Stomach (tissue), 9 donors: ENCODE measurements around the gene GAL3ST3. TPM values are rescaled to one million over a fixed set of nuclear protein-coding genes. Genes with fewer than 3 reads are reported as not detected.
A peak's percentile ranks its signal among the peaks of the same experiment; 100 is the strongest.

ENCODE experiments used
- DNase-seq, 2 donors: peaks; one replicate each; pipeline versions ENCODE4 v3.0.0 to v3.0.0-alpha.2; 2013 to 2019
- H3K27ac ChIP-seq, 5 donors: fragments of 200-600 bp in 4 of 5; sonication (generic) in 4 of 5; one replicate each; pipeline ENCODE4 v1.5.1; 2013 to 2019; ENCODE audit warnings: mild to moderate bottlenecking in 1 of 5, moderate library complexity in 1 of 5
- H3K27me3 ChIP-seq, 3 donors: fragments of 200-600 bp; sonication (generic); one replicate each; pipeline ENCODE4 v1.5.1; 2017 to 2019; ENCODE audit warnings: mixed run types in 1 of 3
- H3K36me3 ChIP-seq, 4 donors: fragments of 200-600 bp; sonication (generic); 1 replicate in 3 of 4; 2 replicates in 1 of 4; pipeline ENCODE4 v1.5.1; 2016 to 2019
- H3K4me1 ChIP-seq, 4 donors: fragments of 200-600 bp; sonication (generic); one replicate each; pipeline ENCODE4 v1.5.1; 2016 to 2019
- H3K4me3 ChIP-seq, 4 donors: fragments of 200-600 bp; sonication (generic) in 3 of 4; one replicate each; pipeline ENCODE4 v1.5.1; 2016 to 2019; ENCODE audit warnings: mild to moderate bottlenecking in 1 of 4
- H3K9me3 ChIP-seq, 4 donors: fragments of 200-600 bp; sonication (generic); one replicate each; pipeline ENCODE4 v1.5.1; 2016 to 2019
- EP300 ChIP-seq: sonication (generic); formaldehyde crosslinking; IDR thresholded peaks from one replicate; pipeline ENCODE4 v1.6.1; 2017; ENCODE audit warnings: antibody characterized with exemption
- POLR2A ChIP-seq, 4 donors: fragments of 450-650 bp; IDR thresholded peaks; one replicate each; pipeline ENCODE4 v1.6.1; 2016; ENCODE audit warnings: antibody characterized with exemption in 4 of 4, control low read depth in 2 of 4, mild to moderate bottlenecking in 1 of 4, moderate library complexity in 1 of 4
- POLR2AphosphoS5 ChIP-seq, 3 donors: sonication (generic); formaldehyde crosslinking; IDR thresholded peaks; one replicate each; pipeline ENCODE4 v1.6.1; 2016; ENCODE audit warnings: antibody characterized with exemption in 3 of 3
- WGBS, 5 donors: extraction: QIAGEN DNeasy Blood & Tissue Kit in 3 of 5; methylation state at CpG; one replicate each; pipeline versions ENCODE4 v1.1.5 to v1.1.7; 2013 to 2018; 5-methylcytosine and 5-hydroxymethylcytosine counted together
- intact Hi-C: fragments of 100-400 bp; cut with DNase I; formaldehyde crosslinking; loops from one replicate; pipeline ENCODE4 v1.15.1; 2023; ENCODE audit warnings: low total_unique reads
- polyA plus RNA-seq, 3 donors: library from polyadenylated mRNA; stranded (reverse); fragments of 200-250 nt; gene quantifications; one replicate each; pipeline ENCODE4 v1.2.3, GENCODE V29; 2013
- total RNA-seq, 5 donors: library from RNA; depleted of rRNA; stranded (reverse); fragments of >200 nt; gene quantifications; one replicate each; pipeline versions ENCODE4 v1.1.0 to v1.2.3, GENCODE V29; 2014 to 2016
- TF ChIP-seq, protein P1 (sequence below), 7 experiments: fragments of 450-650 bp in 4 of 7; fragments of 200-600 bp in 3 of 7; sonication (generic) in 3 of 7; IDR thresholded peaks; one replicate each; pipeline ENCODE4 v1.5.1; 2016 to 2019; ENCODE audit warnings: antibody characterized with exemption in 7 of 7, control low read depth in 2 of 7, mild to moderate bottlenecking in 1 of 7
- donor health status: healthy with polysubstance abuse.
- donor health status: Bipolar disorder and iron deficiency.
- donor health status: healthy.

The GAL3ST3 gene
- total and polyA plus RNA-seq, 8 donors, result not detected

- H3K9me3 ChIP-seq, result no peaks in the 10 kb centered on the region
- peaks cover 28 to 57% (median 54%) of the 10 kb centered on the region in 4 donors for H3K4me1 ChIP-seq
- WGBS, 5 donors, result 1 to 4% (median 1%) methylated on average over 9 to 60 of the region's 60 CpGs
- H3K27ac ChIP-seq, result peak overlapping the region; percentile 86 to 99 (median 93)
- peak overlapping the region; percentile 75 to 99 (median 96) for H3K4me3 ChIP-seq
- TF ChIP-seq EP300 (no peak), POLR2A (IDR thresholded peaks at IDR 0.05) (no peak), POLR2AphosphoS5 (IDR thresholded peaks at IDR 0.05) (no peak)
- TF ChIP-seq, protein P1, sequence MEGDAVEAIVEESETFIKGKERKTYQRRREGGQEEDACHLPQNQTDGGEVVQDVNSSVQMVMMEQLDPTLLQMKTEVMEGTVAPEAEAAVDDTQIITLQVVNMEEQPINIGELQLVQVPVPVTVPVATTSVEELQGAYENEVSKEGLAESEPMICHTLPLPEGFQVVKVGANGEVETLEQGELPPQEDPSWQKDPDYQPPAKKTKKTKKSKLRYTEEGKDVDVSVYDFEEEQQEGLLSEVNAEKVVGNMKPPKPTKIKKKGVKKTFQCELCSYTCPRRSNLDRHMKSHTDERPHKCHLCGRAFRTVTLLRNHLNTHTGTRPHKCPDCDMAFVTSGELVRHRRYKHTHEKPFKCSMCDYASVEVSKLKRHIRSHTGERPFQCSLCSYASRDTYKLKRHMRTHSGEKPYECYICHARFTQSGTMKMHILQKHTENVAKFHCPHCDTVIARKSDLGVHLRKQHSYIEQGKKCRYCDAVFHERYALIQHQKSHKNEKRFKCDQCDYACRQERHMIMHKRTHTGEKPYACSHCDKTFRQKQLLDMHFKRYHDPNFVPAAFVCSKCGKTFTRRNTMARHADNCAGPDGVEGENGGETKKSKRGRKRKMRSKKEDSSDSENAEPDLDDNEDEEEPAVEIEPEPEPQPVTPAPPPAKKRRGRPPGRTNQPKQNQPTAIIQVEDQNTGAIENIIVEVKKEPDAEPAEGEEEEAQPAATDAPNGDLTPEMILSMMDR (IDR thresholded peaks at IDR 0.05), result no peak
- peak; percentile 63 to 65 for DNase-seq
- intact Hi-C loops, result loop anchor here (10.0 kb wide), 1 partner anchor 64 kb away; no protein-coding TSS in a partner anchor
- peaks cover 29 to 55% (median 47%) of the 10 kb centered on the region in 4 donors for H3K36me3 ChIP-seq
- no peaks in the 10 kb centered on the region for H3K27me3 ChIP-seq
These were observed 21.8 kb upstream of the GAL3ST3 start for GRCh38 chr11:66070604-66071380.

DNA sequence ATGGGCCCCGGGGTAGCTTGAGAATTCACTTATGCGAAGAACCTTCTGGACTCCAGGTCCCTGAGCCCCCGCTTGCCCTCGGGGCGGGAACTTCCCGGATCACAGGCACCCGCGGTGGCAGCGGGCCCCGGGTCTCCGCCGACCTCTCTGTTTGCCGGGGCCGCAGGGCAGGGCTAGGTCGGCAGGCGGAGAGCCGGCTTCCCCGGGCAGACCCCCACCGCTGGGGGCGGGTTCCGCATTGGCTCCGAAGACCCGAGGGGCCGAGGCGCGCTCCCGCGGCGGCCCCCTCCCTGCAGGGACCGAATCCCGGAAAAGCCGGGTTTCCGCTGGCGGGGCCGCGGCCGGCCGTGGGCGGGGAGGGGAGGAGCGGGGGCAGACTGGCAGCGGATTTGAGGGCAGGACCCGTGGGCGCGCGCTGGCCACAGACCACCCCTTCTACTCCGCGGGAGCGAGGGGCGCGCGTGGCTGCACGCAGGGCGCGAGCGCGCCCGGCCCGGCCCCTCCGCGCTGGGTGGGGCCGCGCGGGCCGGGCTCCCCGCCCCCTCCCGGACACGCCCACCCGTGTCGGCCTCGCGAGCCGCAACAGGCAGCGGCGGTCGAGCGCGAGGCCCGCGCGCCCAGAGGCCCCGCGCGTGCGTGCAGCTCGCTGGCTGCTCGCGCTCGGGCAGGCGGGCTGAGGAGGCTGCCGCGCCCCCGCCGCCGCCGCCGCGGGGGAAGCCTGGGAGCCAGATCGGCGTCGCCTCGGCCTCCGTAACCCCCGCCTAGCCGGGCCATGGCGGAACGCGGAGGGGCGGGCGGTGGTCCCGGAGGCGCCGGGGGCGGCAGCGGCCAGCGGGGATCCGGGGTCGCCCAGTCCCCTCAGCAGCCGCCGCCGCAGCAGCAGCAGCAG is 21.0 kb upstream of the GAL3ST3 start, which contains the start of gene PACS1:
Gene PACS1 (plus strand): TSS at position 558 of the 889 bp plus-strand sequence. CDS start 215 bp downstream, at position 773.
- Histone ChIP-seq H3K4me3 (peak within 1 kb of the TSS; percentile 75 to 99 (median 96)), H3K36me3 (peaks cover 31 to 56% (median 52%) of the 10 kb centered on the region in 4 donors), H3K27ac (peak within 1 kb of the TSS; percentile 90 to 99 (median 95)), H3K4me1 (peaks cover 28 to 57% (median 54%) of the 10 kb centered on the region in 4 donors), H3K27me3 (no peaks in the 10 kb centered on the region), H3K9me3 (no peaks in the 10 kb centered on the region)
- WGBS, 5 donors, result 0 to 2% (median 1%) methylated on average over 34 to 120 of the region's 120 CpGs
- TF ChIP-seq, protein P1 (IDR thresholded peaks at IDR 0.05), result no peak
- TF ChIP-seq EP300 (no peak), POLR2AphosphoS5 (IDR thresholded peaks at IDR 0.05) (peak in 2 of 3 donors; percentile 32 to 33)
- peak; percentile 76 to 92 for DNase-seq
- intact Hi-C loops, result loop anchor here (10.0 kb wide), 1 partner anchor 65 kb away; no protein-coding TSS in a partner anchor

GRCh38 chr11:66068923-66069714 is 20.2 kb upstream of the GAL3ST3 start:
- Histone ChIP-seq H3K36me3 (peaks cover 38 to 58% (median 54%) of the 10 kb centered on the region in 4 donors), H3K4me1 (peaks cover 28 to 57% (median 54%) of the 10 kb centered on the region in 4 donors), H3K27ac (peak overlapping the region; percentile 90 to 99 (median 95)), H3K27me3 (no peaks in the 10 kb centered on the region), H3K4me3 (peak overlapping the region; percentile 75 to 99 (median 96)), H3K9me3 (no peaks in the 10 kb centered on the region)
- 21 to 30% (median 21%) methylated on average over 14 of the region's 14 CpGs for WGBS, 5 donors
- peak; percentile 58 to 67 for DNase-seq
- TF ChIP-seq POLR2AphosphoS5 (IDR thresholded peaks at IDR 0.05) (peak in 2 of 3 donors; percentile 3 to 30), POLR2A (IDR thresholded peaks at IDR 0.05) (no peak)
- intact Hi-C loops, result no loop called here

GRCh38 chr11:66068154-66068821 is 19.3 kb upstream of the GAL3ST3 start:
- TF ChIP-seq, protein P1 (IDR thresholded peaks at IDR 0.05), result peak in 5 of 7 experiments; percentile 34 to 92 (median 85)
- peak in 1 of 3 donors; percentile 24 for TF ChIP-seq POLR2AphosphoS5 (IDR thresholded peaks at IDR 0.05)
- no peak for TF ChIP-seq POLR2A (IDR thresholded peaks at IDR 0.05)
- TF ChIP-seq EP300, result no peak
- DNase-seq, result peak; percentile 73 to 90
- Histone ChIP-seq H3K4me1 (peaks cover 28 to 54% (median 53%) of the 10 kb centered on the region in 4 donors), H3K36me3 (peaks cover 47 to 58% (median 57%) of the 10 kb centered on the region in 4 donors), H3K4me3 (peak overlapping the region in 1 of 4 donors; percentile 96), H3K27ac (peak overlapping the region; percentile 32 to 99 (median 92)), H3K27me3 (no peaks in the 10 kb centered on the region), H3K9me3 (no peaks in the 10 kb centered on the region)
- intact Hi-C loops, result no loop called here
- WGBS, 5 donors, result 48 to 59% (median 54%) methylated on average over 16 to 17 of the region's 17 CpGs
